Mesenchymal stem cell (in vitro differentiated cells and primary cell): Measurements from ENCODE around the gene KATNB1.
A peak's percentile ranks its signal among the peaks of the same experiment; 100 is the strongest.

Experiments
- DNase-seq: peaks from one replicate; pipeline ENCODE4 v3.0.0-alpha.2; 2013
- H2AFZ ChIP-seq: one replicate; pipeline ENCODE4 v1.6.1; 2013; ENCODE audit warnings: low read depth, mild to moderate bottlenecking, control low read depth, inconsistent platforms, low read length, moderate library complexity
- H2AK5ac ChIP-seq: 2 replicates; pipeline ENCODE4 v1.6.1; 2013; ENCODE audit warnings: low read length, moderate library complexity, mild to moderate bottlenecking, inconsistent platforms; ENCODE audit not compliant: severe bottlenecking
- H2BK120ac ChIP-seq: one replicate; pipeline ENCODE4 v1.6.1; 2013; ENCODE audit warnings: low read depth, mild to moderate bottlenecking, inconsistent platforms, low read length, moderate library complexity
- H2BK12ac ChIP-seq, 2 experiments: one replicate each; pipeline ENCODE4 v1.6.1; 2013; ENCODE audit warnings: inconsistent platforms in 2 of 2, low read length in 2 of 2, mild to moderate bottlenecking in 2 of 2, moderate library complexity in 2 of 2, control low read depth in 1 of 2
- H2BK15ac ChIP-seq: one replicate; pipeline ENCODE4 v1.6.1; 2013; ENCODE audit warnings: mild to moderate bottlenecking, low read depth, inconsistent platforms; ENCODE audit not compliant: poor library complexity, severe bottlenecking
- H2BK5ac ChIP-seq: 2 replicates; pipeline ENCODE4 v1.6.1; 2013; ENCODE audit warnings: low read depth, mild to moderate bottlenecking, low read length, control low read depth, inconsistent platforms; ENCODE audit not compliant: poor library complexity, severe bottlenecking
- H3K14ac ChIP-seq, 2 experiments: one replicate each; pipeline ENCODE4 v1.6.1; 2013; ENCODE audit warnings: inconsistent platforms in 2 of 2, low read length in 2 of 2, control low read depth in 1 of 2, mild to moderate bottlenecking in 1 of 2, moderate library complexity in 1 of 2
- H3K18ac ChIP-seq, 2 experiments: one replicate each; pipeline ENCODE4 v1.6.1; 2013; ENCODE audit warnings: inconsistent platforms in 2 of 2, low read length in 2 of 2, control low read depth in 1 of 2, low read depth in 1 of 2, mild to moderate bottlenecking in 1 of 2
- H3K23ac ChIP-seq, 2 experiments: one replicate each; pipeline ENCODE4 v1.6.1; 2013; ENCODE audit warnings: inconsistent platforms in 2 of 2, low read length in 2 of 2, mild to moderate bottlenecking in 2 of 2, moderate library complexity in 2 of 2, control low read depth in 1 of 2
- H3K27ac ChIP-seq: 2 replicates; pipeline ENCODE4 v1.5.1; 2013; ENCODE audit warnings: mild to moderate bottlenecking, moderate library complexity, low read length, control low read depth, inconsistent platforms; ENCODE audit not compliant: poor library complexity, severe bottlenecking
- H3K27me3 ChIP-seq, 2 experiments: 2 replicates each; pipeline versions ENCODE4 v1.6.1 to v1.7.0; 2013; ENCODE audit warnings: low read length in 2 of 2, mild to moderate bottlenecking in 2 of 2, moderate library complexity in 2 of 2, control low read depth in 1 of 2, inconsistent platforms in 1 of 2; ENCODE audit not compliant: control insufficient read depth in 1 of 2, insufficient read depth in 1 of 2
- H3K36me3 ChIP-seq, 2 experiments: 2 replicates each; pipeline versions ENCODE4 v1.6.1 to v1.7.0; 2013; ENCODE audit warnings: low read length in 2 of 2, control low read depth in 1 of 2, inconsistent platforms in 1 of 2, low read depth in 1 of 2, mild to moderate bottlenecking in 1 of 2; ENCODE audit not compliant: insufficient read depth in 2 of 2, control insufficient read depth in 1 of 2
- H3K4ac ChIP-seq, 2 experiments: one replicate each; pipeline ENCODE4 v1.6.1; 2013; ENCODE audit warnings: inconsistent platforms in 2 of 2, low read length in 2 of 2, mild to moderate bottlenecking in 2 of 2, moderate library complexity in 2 of 2, control low read depth in 1 of 2, low read depth in 1 of 2
- H3K4me1 ChIP-seq: 2 replicates; pipeline ENCODE4 v1.6.1; 2013; ENCODE audit warnings: low read depth, low read length, control low read depth; ENCODE audit not compliant: control insufficient read depth, insufficient read depth
- H3K4me2 ChIP-seq: 2 replicates; pipeline ENCODE4 v1.6.1; 2013; ENCODE audit warnings: low read length, mild to moderate bottlenecking, inconsistent platforms; ENCODE audit not compliant: poor library complexity, severe bottlenecking
- H3K4me3 ChIP-seq, 2 experiments: 2 replicates each; pipeline versions ENCODE4 v1.5.1 to v1.7.0; 2013; ENCODE audit warnings: low read length in 2 of 2, mild to moderate bottlenecking in 2 of 2, control low read depth in 1 of 2, low read depth in 1 of 2; ENCODE audit not compliant: insufficient read depth in 1 of 2
- H3K79me1 ChIP-seq: replicated peaks from 2 replicates; pipeline ENCODE4 v1.6.1; 2013; ENCODE audit warnings: mild to moderate bottlenecking, control low read depth, low read length, inconsistent platforms; ENCODE audit not compliant: poor library complexity, severe bottlenecking
- H3K9ac ChIP-seq: 2 replicates; pipeline ENCODE4 v1.7.0; 2013; ENCODE audit warnings: mild to moderate bottlenecking, low read length, moderate library complexity
- H3K9me3 ChIP-seq: 2 replicates; pipeline ENCODE4 v1.7.0; 2013; ENCODE audit warnings: mild to moderate bottlenecking, low read length; ENCODE audit not compliant: control insufficient read depth
- H4K8ac ChIP-seq: one replicate; pipeline ENCODE4 v1.6.1; 2013; ENCODE audit warnings: inconsistent platforms, mild to moderate bottlenecking, low read length, moderate library complexity
- H4K91ac ChIP-seq: one replicate; pipeline ENCODE4 v1.6.1; 2013; ENCODE audit warnings: mild to moderate bottlenecking, low read length, inconsistent platforms
- WGBS: methylation state at CpG from one replicate; pipeline ENCODE4 v1.1.7; 2013; ENCODE audit warnings: mixed read lengths; 5-methylcytosine and 5-hydroxymethylcytosine counted together

Gene KATNB1

GRCh38 chr16:57797526-57798266 is 62.1 kb downstream of the KATNB1 start:
- peak overlapping the region; percentile 97 for H2BK5ac ChIP-seq
- no peak overlapping the region for H3K4ac ChIP-seq
- H2AFZ ChIP-seq = no peak overlapping the region
- H3K9me3 ChIP-seq = no peaks in the 10 kb centered on the region
- peaks cover 5% of the 10 kb centered on the region for H3K79me1 ChIP-seq
- no peaks in the 10 kb centered on the region for H3K27me3 ChIP-seq
- peak overlapping the region in 1 of 2 experiments; percentile 28 for H3K18ac ChIP-seq
- H3K27ac ChIP-seq = peak overlapping the region; percentile 99
- no peak for DNase-seq
- no peak overlapping the region for H3K9ac ChIP-seq
- peak overlapping the region; percentile 96 for H3K4me2 ChIP-seq
- H3K4me1 ChIP-seq = peaks cover 33% of the 10 kb centered on the region
- H2BK12ac ChIP-seq = peak overlapping the region in 1 of 2 experiments; percentile 67
- H3K23ac ChIP-seq = no peak overlapping the region
- no peak overlapping the region for H3K14ac ChIP-seq
- WGBS = 61% methylated on average over 39 of the region's 42 CpGs
- H3K4me3 ChIP-seq = peak overlapping the region in 1 of 2 experiments; percentile 59
- H2BK15ac ChIP-seq = peak overlapping the region; percentile 63
- peak overlapping the region; percentile 88 for H4K91ac ChIP-seq
- H2BK120ac ChIP-seq = no peak overlapping the region
- H2AK5ac ChIP-seq = peak overlapping the region; percentile 97
- H3K36me3 ChIP-seq = peaks cover 23 to 42% of the 10 kb centered on the region in 2 experiments
- H4K8ac ChIP-seq = peak overlapping the region; percentile 35

- peak overlapping the region; percentile 91 for H2BK5ac ChIP-seq
- H3K23ac ChIP-seq = no peak overlapping the region
- H4K8ac ChIP-seq = peak overlapping the region; percentile 35
- no peak overlapping the region for H4K91ac ChIP-seq
- H2BK12ac ChIP-seq = no peak overlapping the region
- H2BK15ac ChIP-seq = peak overlapping the region; percentile 63
- H2AK5ac ChIP-seq = peak overlapping the region; percentile 91
- H2BK120ac ChIP-seq = no peak overlapping the region
- H3K14ac ChIP-seq = no peak overlapping the region
- 68% methylated on average over 16 of the region's 16 CpGs for WGBS
- peaks cover 5% of the 10 kb centered on the region for H3K79me1 ChIP-seq
- peak overlapping the region; percentile 10 to 28 for H3K18ac ChIP-seq
- H3K4me3 ChIP-seq = peak overlapping the region in 1 of 2 experiments; percentile 59
- no peaks in the 10 kb centered on the region for H3K27me3 ChIP-seq
- H3K9ac ChIP-seq = no peak overlapping the region
- H3K36me3 ChIP-seq = peaks cover 23 to 39% of the 10 kb centered on the region in 2 experiments
- peaks cover 39% of the 10 kb centered on the region for H3K4me1 ChIP-seq
- H3K4me2 ChIP-seq = peak overlapping the region; percentile 92
- no peaks in the 10 kb centered on the region for H3K9me3 ChIP-seq
- peak overlapping the region; percentile 94 for H3K27ac ChIP-seq
- peak overlapping the region; percentile 12 to 47 for H3K4ac ChIP-seq
- no peak for DNase-seq
- H2AFZ ChIP-seq = no peak overlapping the region
Measured at GRCh38 chr16:57798267-57798810, 62.8 kb downstream of the KATNB1 start.

GRCh38 chr16:57798953-57799599 is 63.5 kb downstream of the KATNB1 start:
- peak overlapping the region in 1 of 2 experiments; percentile 16 for H3K23ac ChIP-seq
- DNase-seq = no peak
- H2AK5ac ChIP-seq = peak overlapping the region; percentile 91
- H3K27ac ChIP-seq = peak overlapping the region; percentile 94
- H2BK120ac ChIP-seq = no peak overlapping the region
- H2BK12ac ChIP-seq = no peak overlapping the region
- H3K4me2 ChIP-seq = peak overlapping the region; percentile 92
- H3K36me3 ChIP-seq = peaks cover 19 to 36% of the 10 kb centered on the region in 2 experiments
- no peak overlapping the region for H4K91ac ChIP-seq
- no peaks in the 10 kb centered on the region for H3K9me3 ChIP-seq
- H3K9ac ChIP-seq = no peak overlapping the region
- H2AFZ ChIP-seq = no peak overlapping the region
- H2BK15ac ChIP-seq = peak overlapping the region; percentile 26
- H3K4me1 ChIP-seq = peaks cover 41% of the 10 kb centered on the region
- H3K79me1 ChIP-seq = peaks cover 5% of the 10 kb centered on the region
- no peak overlapping the region for H3K14ac ChIP-seq
- H3K27me3 ChIP-seq = no peaks in the 10 kb centered on the region
- H4K8ac ChIP-seq = peak overlapping the region; percentile 73
- H3K4me3 ChIP-seq = peak overlapping the region in 1 of 2 experiments; percentile 59
- 83% methylated on average over 4 of the region's 6 CpGs for WGBS
- peak overlapping the region; percentile 47 for H2BK5ac ChIP-seq
- H3K4ac ChIP-seq = no peak overlapping the region
- H3K18ac ChIP-seq = peak overlapping the region; percentile 37 to 55
